Stomach (tissue), 9 donors: ENCODE measurements around the gene RXRA. TPM values are rescaled to one million over a fixed set of nuclear protein-coding genes. Genes with fewer than 3 reads are reported as not detected.

Experiments used
- DNase-seq, 2 donors: peaks; one replicate each; pipeline versions ENCODE4 v3.0.0 to v3.0.0-alpha.2; 2013 to 2019
- H3K27ac ChIP-seq, 5 donors: fragments of 200-600 bp in 4 of 5; sonication (generic) in 4 of 5; one replicate each; pipeline ENCODE4 v1.5.1; 2013 to 2019; ENCODE audit warnings: mild to moderate bottlenecking in 1 of 5, moderate library complexity in 1 of 5
- H3K27me3 ChIP-seq, 3 donors: fragments of 200-600 bp; sonication (generic); one replicate each; pipeline ENCODE4 v1.5.1; 2017 to 2019; ENCODE audit warnings: mixed run types in 1 of 3
- H3K36me3 ChIP-seq, 4 donors: fragments of 200-600 bp; sonication (generic); 1 replicate in 3 of 4; 2 replicates in 1 of 4; pipeline ENCODE4 v1.5.1; 2016 to 2019
- H3K4me1 ChIP-seq, 4 donors: fragments of 200-600 bp; sonication (generic); one replicate each; pipeline ENCODE4 v1.5.1; 2016 to 2019
- H3K4me3 ChIP-seq, 4 donors: fragments of 200-600 bp; sonication (generic) in 3 of 4; one replicate each; pipeline ENCODE4 v1.5.1; 2016 to 2019; ENCODE audit warnings: mild to moderate bottlenecking in 1 of 4
- H3K9me3 ChIP-seq, 4 donors: fragments of 200-600 bp; sonication (generic); one replicate each; pipeline ENCODE4 v1.5.1; 2016 to 2019
- CTCF ChIP-seq, 7 experiments: fragments of 450-650 bp in 4 of 7; fragments of 200-600 bp in 3 of 7; sonication (generic) in 3 of 7; IDR thresholded peaks; one replicate each; pipeline ENCODE4 v1.5.1; 2016 to 2019; ENCODE audit warnings: antibody characterized with exemption in 7 of 7, control low read depth in 2 of 7, mild to moderate bottlenecking in 1 of 7
- EP300 ChIP-seq: sonication (generic); formaldehyde crosslinking; IDR thresholded peaks from one replicate; pipeline ENCODE4 v1.6.1; 2017; ENCODE audit warnings: antibody characterized with exemption
- POLR2A ChIP-seq, 4 donors: fragments of 450-650 bp; IDR thresholded peaks; one replicate each; pipeline ENCODE4 v1.6.1; 2016; ENCODE audit warnings: antibody characterized with exemption in 4 of 4, control low read depth in 2 of 4, mild to moderate bottlenecking in 1 of 4, moderate library complexity in 1 of 4
- POLR2AphosphoS5 ChIP-seq, 3 donors: sonication (generic); formaldehyde crosslinking; IDR thresholded peaks; one replicate each; pipeline ENCODE4 v1.6.1; 2016; ENCODE audit warnings: antibody characterized with exemption in 3 of 3
- WGBS, 5 donors: extraction: QIAGEN DNeasy Blood & Tissue Kit in 3 of 5; methylation state at CpG; one replicate each; pipeline versions ENCODE4 v1.1.5 to v1.1.7; 2013 to 2018; 5-methylcytosine and 5-hydroxymethylcytosine counted together
- intact Hi-C: fragments of 100-400 bp; cut with DNase I; formaldehyde crosslinking; loops from one replicate; pipeline ENCODE4 v1.15.1; 2023; ENCODE audit warnings: low total_unique reads
- polyA plus RNA-seq, 3 donors: library from polyadenylated mRNA; stranded (reverse); fragments of 200-250 nt; gene quantifications; one replicate each; pipeline ENCODE4 v1.2.3, GENCODE V29; 2013
- total RNA-seq, 5 donors: library from RNA; depleted of rRNA; stranded (reverse); fragments of >200 nt; gene quantifications; one replicate each; pipeline versions ENCODE4 v1.1.0 to v1.2.3, GENCODE V29; 2014 to 2016
- donor health status: healthy with polysubstance abuse.
- donor health status: Bipolar disorder and iron deficiency.
- donor health status: healthy.

Gene RXRA
- total and polyA plus RNA-seq, 8 donors: 14.0 to 68.4 (median 29.3) TPM

GRCh38 chr9:134324359-134325095, 1.7 kb upstream of the RXRA start:
- no peaks in the 10 kb centered on the region for H3K27me3 ChIP-seq
- DNase-seq: no peak
- no peaks in the 10 kb centered on the region for H3K9me3 ChIP-seq
- H3K36me3 ChIP-seq: no peaks in the 10 kb centered on the region
- peak overlapping the region; percentile 53 to 69 (median 68) for H3K4me3 ChIP-seq
- peak overlapping the region; percentile 71 to 98 (median 95) for H3K27ac ChIP-seq
- H3K4me1 ChIP-seq: peaks cover 48 to 71% (median 61%) of the 10 kb centered on the region in 4 donors
- WGBS, 5 donors: 68 to 87% (median 80%) methylated on average over 12 to 17 of the region's 17 CpGs
- TF ChIP-seq POLR2AphosphoS5 (IDR thresholded peaks at IDR 0.05) (no peak), POLR2A (IDR thresholded peaks at IDR 0.05) (no peak), CTCF (IDR thresholded peaks at IDR 0.05) (no peak), EP300 (no peak)
- intact Hi-C loops: no loop called here

- peak overlapping the region; percentile 71 to 98 (median 95) for H3K27ac ChIP-seq
- intact Hi-C loops: no loop called here
- DNase-seq: peak; percentile 68 to 87
- no peaks in the 10 kb centered on the region for H3K9me3 ChIP-seq
- peaks cover 56 to 78% (median 68%) of the 10 kb centered on the region in 4 donors for H3K4me1 ChIP-seq
- H3K4me3 ChIP-seq: peak overlapping the region; percentile 53 to 69 (median 68)
- 3 to 9% (median 4%) methylated on average over 23 to 63 of the region's 63 CpGs for WGBS, 5 donors
- no peaks in the 10 kb centered on the region for H3K27me3 ChIP-seq
- H3K36me3 ChIP-seq: no peaks in the 10 kb centered on the region
- TF ChIP-seq POLR2A (IDR thresholded peaks at IDR 0.05): no peak
- TF ChIP-seq POLR2AphosphoS5 (IDR thresholded peaks at IDR 0.05): no peak
- no peak for TF ChIP-seq EP300
- no peak for TF ChIP-seq CTCF (IDR thresholded peaks at IDR 0.05)
These were observed 1.0 kb upstream of the RXRA start for GRCh38 chr9:134325096-134325812.

- Histone ChIP-seq H3K4me3 (peak overlapping the region; percentile 67 to 77 (median 70)), H3K9me3 (no peaks in the 10 kb centered on the region), H3K4me1 (peaks cover 66 to 80% (median 76%) of the 10 kb centered on the region in 4 donors), H3K27me3 (no peaks in the 10 kb centered on the region), H3K27ac (peak overlapping the region; percentile 81 to 91 (median 90)), H3K36me3 (no peaks in the 10 kb centered on the region)
- TF ChIP-seq POLR2AphosphoS5 (IDR thresholded peaks at IDR 0.05) (no peak), CTCF (IDR thresholded peaks at IDR 0.05) (no peak), EP300 (no peak)
- intact Hi-C loops: no loop called here
- peak in 1 of 2 donors; percentile 67 for DNase-seq
- 1 to 11% (median 2%) methylated on average over 9 to 82 of the region's 83 CpGs for WGBS, 5 donors
These were observed 708 bp downstream of the RXRA start for GRCh38 chr9:134326724-134327601.
